H1 (cell line): Measurements from ENCODE around the gene ISCA2. TPM values are rescaled to one million over a fixed set of nuclear protein-coding genes. Genes with fewer than 3 reads are reported as not detected.

ENCODE experiments used
- ASH2L ChIP-seq: fragments of 200-600, 300-600 bp; sonication (generic); IDR thresholded peaks from one replicate; pipeline ENCODE4 v1.7.1; 2017; ENCODE audit warnings: low read length
- BRCA1 ChIP-seq: IDR thresholded peaks from 2 replicates; pipeline ENCODE4 v1.6.1; 2012; ENCODE audit warnings: low read depth, low read length, improper control_type of control experiment
- CBX5 ChIP-seq: fragments of 300-800, 300-1000 bp; sonication (generic); IDR thresholded peaks from 2 replicates; pipeline ENCODE4 v1.7.1; 2016; ENCODE audit warnings: antibody characterized with exemption, low read length, low read depth
- GABPA ChIP-seq: IDR thresholded peaks from 2 replicates; pipeline ENCODE4 v1.6.1; 2011; ENCODE audit warnings: mild to moderate bottlenecking, low read length, moderate library complexity, borderline replicate concordance; ENCODE audit not compliant: insufficient read depth
- MAFK ChIP-seq: IDR thresholded peaks from 2 replicates; pipeline ENCODE4 v1.6.1; 2012; ENCODE audit warnings: low read depth, mild to moderate bottlenecking, improper control_type of control experiment, low read length
- RAD21 ChIP-seq, 2 experiments: IDR thresholded peaks in 1 of 2; conservative IDR thresholded peaks in 1 of 2; 2 replicates each; pipeline ENCODE4 v1.6.1; 2011; ENCODE audit warnings: low read depth in 2 of 2, low read length in 2 of 2, improper control_type of control experiment in 1 of 2, inconsistent platforms in 1 of 2, mild to moderate bottlenecking in 1 of 2, moderate library complexity in 1 of 2
- SIRT6 ChIP-seq: IDR thresholded peaks from one replicate; pipeline ENCODE4 v1.7.1; 2012; ENCODE audit warnings: low read length, inconsistent platforms
- USF2 ChIP-seq: IDR thresholded peaks from 2 replicates; pipeline ENCODE4 v1.6.1; 2011; ENCODE audit warnings: low read length, improper control_type of control experiment
- polyA plus RNA-seq, 7 experiments: library from polyadenylated mRNA; depleted of rRNA in 3 of 7; stranded (reverse) in 5 of 7; unstranded in 2 of 7; fragments of >200 nt in 5 of 7; fragments of 200-250 nt in 2 of 7; gene quantifications; 1 replicate in 5 of 7; 2 replicates in 1 of 7; 4 replicates in 1 of 7; pipeline versions ENCODE4 v1.2.1 to v1.2.3, GENCODE V29; 2011 to 2013; ENCODE audit warnings: missing spikeins in 2 of 7, mixed read lengths in 2 of 7
- total RNA-seq: library from RNA; stranded (reverse); fragmentation: NEBNext Ultra II Directional; extraction: Animal tissue kit (Norgen Biotek cat#: 25700); gene quantifications from 2 replicates; pipeline ENCODE4 v1.2.1, GENCODE V29; 2021

ISCA2 gene
- total and polyA plus RNA-seq, 2 of the 8 experiments (the other 6 are each of a cell fraction or from before 2014, with no cell fraction given): 43.5 to 78.6 TPM

- TF ChIP-seq BRCA1: no peak
- no peak for TF ChIP-seq GABPA
- TF ChIP-seq SIRT6: no peak
- TF ChIP-seq USF2: no peak
- TF ChIP-seq CBX5: no peak
- TF ChIP-seq ASH2L: no peak
- no peak for TF ChIP-seq RAD21 (IDR thresholded peaks at IDR 0.05 in 1 of 2, conservative IDR thresholded peaks at IDR 0.05 in 1 of 2; ENCODE audit: low read depth in 2 of 2, low read length in 2 of 2)
- TF ChIP-seq MAFK: no peak
These were observed 31.8 kb downstream of the ISCA2 start (continued) for GRCh38 chr14:74525361-74525851.
